Ascending aorta (tissue), 2 donors: Measurements from ENCODE around the gene ADAMTS19. TPM values are rescaled to one million over a fixed set of nuclear protein-coding genes. Genes with fewer than 3 reads are reported as not detected.

Experiments used
- DNase-seq, 2 donors: peaks; one replicate each; pipeline ENCODE4 v3.0.0-alpha.2; 2019; ENCODE audit warnings: low spot score in 2 of 2
- H3K27ac ChIP-seq, 2 donors: fragments of 200-600 bp; sonication (generic); one replicate each; pipeline ENCODE4 v1.5.1; 2016 to 2017; ENCODE audit warnings: mild to moderate bottlenecking in 1 of 2
- H3K27me3 ChIP-seq: fragments of 200-600 bp; sonication (generic); one replicate; pipeline ENCODE4 v1.5.1; 2017
- H3K36me3 ChIP-seq, 2 donors: fragments of 200-600 bp; sonication (generic); one replicate each; pipeline ENCODE4 v1.5.1; 2016
- H3K4me1 ChIP-seq, 2 donors: fragments of 200-600 bp; sonication (generic); one replicate each; pipeline ENCODE4 v1.5.1; 2016 to 2017; ENCODE audit warnings: mild to moderate bottlenecking in 1 of 2
- H3K4me3 ChIP-seq, 2 donors: fragments of 200-600 bp; sonication (generic); one replicate each; pipeline ENCODE4 v1.5.1; 2016 to 2017; ENCODE audit warnings: mild to moderate bottlenecking in 1 of 2
- H3K9me3 ChIP-seq, 2 donors: fragments of 200-600 bp; sonication (generic); one replicate each; pipeline ENCODE4 v1.5.1; 2016
- CTCF ChIP-seq, 3 experiments: fragments of 200-600 bp in 2 of 3; fragments of 450-650 bp in 1 of 3; sonication (generic) in 2 of 3; IDR thresholded peaks; one replicate each; pipeline ENCODE4 v1.5.1; 2016 to 2019; ENCODE audit warnings: antibody characterized with exemption in 3 of 3, mild to moderate bottlenecking in 1 of 3, moderate library complexity in 1 of 3
- intact Hi-C: fragments of 100-400 bp; cut with DNase I; formaldehyde crosslinking; loops from one replicate; pipeline ENCODE4 v1.15.1; 2023
- total RNA-seq: library from RNA; depleted of rRNA; stranded (reverse); fragments of >200 nt; gene quantifications from one replicate; pipeline ENCODE4 v1.1.0, GENCODE V29; 2016

Gene ADAMTS19
- total RNA-seq, 1 donor from 2014 or later, result 0.32 TPM

GRCh38 chr5:129499208-129499852, 39.2 kb downstream of the ADAMTS19 start:
- intact Hi-C loops, result no loop called here
- no peaks in the 10 kb centered on the region for H3K36me3 ChIP-seq
- TF ChIP-seq CTCF (IDR thresholded peaks at IDR 0.05), result no peak
- no peaks in the 10 kb centered on the region for H3K4me1 ChIP-seq
- DNase-seq, result no peak
- no peak overlapping the region for H3K27ac ChIP-seq
- H3K27me3 ChIP-seq, result no peaks in the 10 kb centered on the region
- H3K9me3 ChIP-seq, result no peaks in the 10 kb centered on the region
- H3K4me3 ChIP-seq, result no peak overlapping the region

- intact Hi-C loops, result no loop called here
- Histone ChIP-seq H3K27me3 (no peaks in the 10 kb centered on the region), H3K9me3 (no peaks in the 10 kb centered on the region), H3K36me3 (no peaks in the 10 kb centered on the region), H3K4me1 (no peaks in the 10 kb centered on the region), H3K27ac (no peak overlapping the region), H3K4me3 (no peak overlapping the region)
- TF ChIP-seq CTCF (IDR thresholded peaks at IDR 0.05), result no peak
- no peak for DNase-seq
These were observed 40.0 kb downstream of the ADAMTS19 start for GRCh38 chr5:129500101-129500500.

GRCh38 chr5:129506086-129506485, 46.0 kb downstream of the ADAMTS19 start:
- TF ChIP-seq CTCF (IDR thresholded peaks at IDR 0.05), result no peak
- Histone ChIP-seq H3K4me3 (no peak overlapping the region), H3K4me1 (no peaks in the 10 kb centered on the region), H3K27me3 (no peaks in the 10 kb centered on the region), H3K36me3 (no peaks in the 10 kb centered on the region), H3K27ac (no peak overlapping the region), H3K9me3 (no peaks in the 10 kb centered on the region)
- intact Hi-C loops, result no loop called here
- DNase-seq, result no peak

GRCh38 chr5:129506950-129507349, 46.9 kb downstream of the ADAMTS19 start:
- no peak for DNase-seq
- no peaks in the 10 kb centered on the region for H3K4me1 ChIP-seq
- TF ChIP-seq CTCF (IDR thresholded peaks at IDR 0.05), result no peak
- H3K27me3 ChIP-seq, result no peaks in the 10 kb centered on the region
- H3K36me3 ChIP-seq, result no peaks in the 10 kb centered on the region
- intact Hi-C loops, result no loop called here
- H3K9me3 ChIP-seq, result no peaks in the 10 kb centered on the region
- no peak overlapping the region for H3K27ac ChIP-seq
- no peak overlapping the region for H3K4me3 ChIP-seq

- Histone ChIP-seq H3K27me3 (no peaks in the 10 kb centered on the region), H3K4me3 (no peak overlapping the region), H3K9me3 (no peaks in the 10 kb centered on the region), H3K36me3 (no peaks in the 10 kb centered on the region), H3K4me1 (no peaks in the 10 kb centered on the region), H3K27ac (no peak overlapping the region)
- TF ChIP-seq CTCF (IDR thresholded peaks at IDR 0.05), result no peak
- intact Hi-C loops, result no loop called here
- no peak for DNase-seq
These were observed 47.4 kb downstream of the ADAMTS19 start for GRCh38 chr5:129507527-129507926.

GRCh38 chr5:129508606-129509005, 48.5 kb downstream of the ADAMTS19 start:
- Histone ChIP-seq H3K4me1 (no peaks in the 10 kb centered on the region), H3K36me3 (no peaks in the 10 kb centered on the region), H3K4me3 (no peak overlapping the region), H3K27ac (no peak overlapping the region), H3K9me3 (no peaks in the 10 kb centered on the region), H3K27me3 (no peaks in the 10 kb centered on the region)
- TF ChIP-seq CTCF (IDR thresholded peaks at IDR 0.05), result no peak
- intact Hi-C loops, result no loop called here
- DNase-seq, result no peak
